Kidney (tissue), 14 donors: ENCODE data around the gene PLSCR3. TPM values are rescaled to one million over a fixed set of nuclear protein-coding genes. Genes with fewer than 3 reads are reported as not detected.
"Not testable (repeated sequence)": the region's sequence is repeated elsewhere in the genome, so short reads cannot be mapped to it uniquely, and the experiment has no call there.

ENCODE experiments used
- DNase-seq, 5 donors: peaks; one replicate each; pipeline ENCODE4 v3.0.0-alpha.2; 2013 to 2020
- FAIRE-seq: peaks from 2 replicates; lab custom pipeline; 2012; peaks lifted over from hg19 to GRCh38; lab: Jason Lieb, UNC
- H3K27ac ChIP-seq, 2 donors: one replicate each; pipeline ENCODE4 v1.7.0; 2013; ENCODE audit warnings: low read depth in 2 of 2, low read length in 2 of 2, inconsistent platforms in 1 of 2
- H3K27me3 ChIP-seq: one replicate; pipeline ENCODE4 v1.7.1; 2013; ENCODE audit warnings: low read length, inconsistent platforms; ENCODE audit not compliant: control insufficient read depth, insufficient read depth
- H3K36me3 ChIP-seq, 3 donors: one replicate each; pipeline versions ENCODE4 v1.7.0 to v1.7.1; 2013; ENCODE audit warnings: low read length in 3 of 3, control low read depth in 1 of 3, inconsistent platforms in 1 of 3; ENCODE audit not compliant: insufficient read depth in 3 of 3, control insufficient read depth in 2 of 3
- H3K4me1 ChIP-seq, 3 donors: one replicate each; pipeline versions ENCODE4 v1.7.0 to v1.7.1; 2013; ENCODE audit warnings: low read length in 3 of 3, inconsistent platforms in 1 of 3, low read depth in 1 of 3; ENCODE audit not compliant: control insufficient read depth in 2 of 3, insufficient read depth in 2 of 3
- H3K4me3 ChIP-seq, 3 donors: one replicate each; pipeline versions ENCODE4 v1.7.0 to v1.8.1; 2013; ENCODE audit warnings: low read length in 3 of 3, control low read depth in 1 of 3, inconsistent platforms in 1 of 3
- H3K9ac ChIP-seq, 3 donors: one replicate each; pipeline versions ENCODE4 v1.7.0 to v1.7.1; 2013; ENCODE audit warnings: low read length in 3 of 3, control low read depth in 1 of 3, inconsistent platforms in 1 of 3
- H3K9me3 ChIP-seq, 3 donors: one replicate each; pipeline versions ENCODE4 v1.7.0 to v1.7.1; 2013; ENCODE audit warnings: low read length in 3 of 3, control low read depth in 1 of 3, inconsistent platforms in 1 of 3; ENCODE audit not compliant: control insufficient read depth in 2 of 3, insufficient read depth in 1 of 3
- CTCF ChIP-seq: IDR thresholded peaks from 3 replicates; pipeline ENCODE4 v1.5.1; 2012; ENCODE audit warnings: mild to moderate bottlenecking, moderate library complexity, borderline replicate concordance; ENCODE audit not compliant: insufficient read depth; ENCODE audit errors: extremely low read depth
- intact Hi-C: fragments of 100-400 bp; cut with DNase I; formaldehyde crosslinking; loops from one replicate; pipeline ENCODE4 v1.11.1; 2022
- polyA plus RNA-seq: library from polyadenylated mRNA; stranded (reverse); fragments of 350-450 nt; fragmentation: Illumina TruSeq; extraction: RNeasy Lipid Tissue Mini Kit (QIAGEN cat#74804); gene quantifications from one replicate; pipeline ENCODE4 v1.2.3, GENCODE V29; 2014; ENCODE audit warnings: low read depth, low replicate concordance; ENCODE audit not compliant: insufficient read depth
- total RNA-seq: library from RNA; stranded (reverse); fragmentation: NEBNext Ultra II Directional; extraction: Animal tissue kit (Norgen Biotek cat#: 25700); gene quantifications from one replicate; pipeline ENCODE4 v1.2.1, GENCODE V29; 2021
- donor health status: control.
- donor health status: control.
- donor health status: control.
- donor health status: control.
- donor health status: control.
- donor health status: DM: yes; HTN: yes; CAD: no.
- donor health status: Normal renal cell carcinoma (clear cell type).

PLSCR3 gene
- total and polyA plus RNA-seq, 2 donors from 2014 or later, result 26.4 to 35.0 TPM

DNA sequence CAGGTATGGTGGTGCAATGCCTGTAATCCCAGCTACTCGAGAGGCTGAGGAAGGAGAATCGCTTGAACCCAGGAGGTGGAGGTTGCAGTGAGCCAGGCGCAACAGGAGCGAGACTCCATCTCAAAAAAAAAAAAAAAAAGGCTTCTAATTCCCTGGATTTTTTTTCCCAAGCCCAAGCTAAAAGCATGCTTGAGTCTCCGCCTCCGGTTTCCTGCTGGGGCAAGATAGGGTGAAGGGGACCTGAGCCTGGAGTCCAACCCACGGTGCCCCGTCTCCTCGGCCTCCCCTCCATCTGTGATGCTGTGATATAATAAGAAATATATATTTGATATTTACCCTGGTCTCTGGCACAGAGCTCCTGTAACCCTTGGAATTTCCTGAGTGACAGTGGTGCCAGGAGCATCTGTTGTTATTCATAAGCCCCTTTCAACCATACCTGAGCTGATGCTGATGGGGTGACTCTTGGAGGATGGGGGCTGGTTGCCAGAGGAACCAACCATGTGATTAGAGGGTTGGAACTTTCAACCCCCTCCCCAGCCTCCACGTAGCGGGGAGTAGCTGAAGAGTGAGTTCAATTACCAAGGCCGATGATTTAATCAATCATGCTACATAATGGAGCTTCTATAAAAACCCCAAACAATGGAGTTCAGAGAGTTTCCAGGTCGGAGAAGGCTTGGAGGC is 26.3 kb downstream of the PLSCR3 start:
- Histone ChIP-seq H3K4me1 (no peaks in the 10 kb centered on the region), H3K27me3 (no peaks in the 10 kb centered on the region), H3K4me3 (no peak overlapping the region), H3K27ac (no peak overlapping the region), H3K9me3 (no peaks in the 10 kb centered on the region), H3K36me3 (no peaks in the 10 kb centered on the region), H3K9ac (no peak overlapping the region)
- no peak for DNase-seq
- TF ChIP-seq CTCF, result no peak
- FAIRE-seq, result no peak
- intact Hi-C loops, result no loop called here

GRCh38 chr17:7367083-7367482 is 27.2 kb downstream of the PLSCR3 start:
- Histone ChIP-seq H3K9ac (no peak overlapping the region), H3K27me3 (no peaks in the 10 kb centered on the region), H3K9me3 (no peaks in the 10 kb centered on the region), H3K4me1 (no peaks in the 10 kb centered on the region), H3K27ac (no peak overlapping the region), H3K36me3 (no peaks in the 10 kb centered on the region), H3K4me3 (no peak overlapping the region)
- no peak for FAIRE-seq
- DNase-seq, result peak in 1 of 5 donors; percentile 32
- intact Hi-C loops, result no loop called here
- TF ChIP-seq CTCF, result no peak

- H3K27me3 ChIP-seq, H3K9ac ChIP-seq, H3K27ac ChIP-seq, H3K9me3 ChIP-seq, H3K4me3 ChIP-seq, FAIRE-seq, H3K36me3 ChIP-seq, DNase-seq, H3K4me1 ChIP-seq, intact Hi-C loops: not testable (repeated sequence)
Measured at GRCh38 chr17:7365963-7366362, 28.4 kb downstream of the PLSCR3 start.

- intact Hi-C loops, result no loop called here
- TF ChIP-seq CTCF, result no peak
- Histone ChIP-seq H3K9me3 (no peaks in the 10 kb centered on the region), H3K36me3 (no peaks in the 10 kb centered on the region), H3K27me3 (no peaks in the 10 kb centered on the region), H3K4me3 (no peak overlapping the region), H3K9ac (no peak overlapping the region), H3K27ac (no peak overlapping the region), H3K4me1 (no peaks in the 10 kb centered on the region)
- FAIRE-seq (no peak), DNase-seq (peak in 1 of 5 donors; percentile 41)
Measured at GRCh38 chr17:7363311-7363710, 31.0 kb downstream of the PLSCR3 start.
